Left hindlimb (tissue), 1 donor: Measurements from ENCODE around the gene HLA-DMB.

Source experiments
- DNase-seq: peaks from one replicate; pipeline ENCODE4 v3.0.0-alpha.2; 2018

The HLA-DMB gene

GRCh38 chr6:32971581-32972352, 30.9 kb upstream of the HLA-DMB start:
- peak; percentile 100 for DNase-seq

GRCh38 chr6:32971242-32971580, 30.4 kb upstream of the HLA-DMB start:
- DNase-seq: no peak

GRCh38 chr6:32970413-32971241, 29.8 kb upstream of the HLA-DMB start:
- DNase-seq: peak; percentile 95

GRCh38 chr6:32969685-32970412, 29.0 kb upstream of the HLA-DMB start:
- DNase-seq: peak; percentile 91

GRCh38 chr6:32968867-32969684, 28.2 kb upstream of the HLA-DMB start:
- DNase-seq: peak; percentile 87

GRCh38 chr6:32968093-32968866, 27.5 kb upstream of the HLA-DMB start, which contains the start of gene BRD2:
TSS of gene BRD2 (plus strand) at chr6:32968594. CDS start at chr6:32972899, 4,305 bp downstream.
- DNase-seq: peak; percentile 99

- no peak for DNase-seq
Measured at GRCh38 chr6:32967151-32968091, 26.6 kb upstream of the HLA-DMB start.

GRCh38 chr6:32964776-32965175, 23.9 kb upstream of the HLA-DMB start:
- DNase-seq: no peak

- no peak for DNase-seq
Measured at GRCh38 chr6:32963866-32964265, 23.0 kb upstream of the HLA-DMB start.

- no peak for DNase-seq
Measured at GRCh38 chr6:32962213-32962826, 21.5 kb upstream of the HLA-DMB start.

GRCh38 chr6:32960563-32960962, 19.7 kb upstream of the HLA-DMB start:
- DNase-seq: no peak

- no peak for DNase-seq
Measured at GRCh38 chr6:32956176-32956575, 15.3 kb upstream of the HLA-DMB start.

GRCh38 chr6:32954986-32955802, 14.4 kb upstream of the HLA-DMB start:
- DNase-seq: no peak

GRCh38 chr6:32954267-32954666, 13.4 kb upstream of the HLA-DMB start:
- no peak for DNase-seq

GRCh38 chr6:32953775-32954174, 12.9 kb upstream of the HLA-DMB start:
- DNase-seq: no peak

GRCh38 chr6:32952817-32953739, 12.2 kb upstream of the HLA-DMB start, which contains the start of gene HLA-DMA:
TSS of gene HLA-DMA (minus strand) at chr6:32953097. CDS start at chr6:32953036, 61 bp downstream.
- peak; percentile 74 for DNase-seq

- no peak for DNase-seq
Measured at GRCh38 chr6:32950449-32950848, 9.6 kb upstream of the HLA-DMB start.

GRCh38 chr6:32950010-32950409, 9.2 kb upstream of the HLA-DMB start:
- no peak for DNase-seq
